ENCODE data around the gene SLC12A9.
"Not testable (repeated sequence)": the region's sequence is repeated elsewhere in the genome, so short reads cannot be mapped to it uniquely, and the experiment has no call there.

The SLC12A9 gene

GRCh38 chr7:100852048-100852872, at the start of gene SLC12A9:
SLC12A9 (plus strand) TSS chr7:100852713; CDS start chr7:100854198, 1,485 bp downstream.
- DNase-seq: peak; percentile 85

- no peak for DNase-seq
Measured at GRCh38 chr7:100802951-100803350, 49.6 kb upstream of the SLC12A9 start.

DNA sequence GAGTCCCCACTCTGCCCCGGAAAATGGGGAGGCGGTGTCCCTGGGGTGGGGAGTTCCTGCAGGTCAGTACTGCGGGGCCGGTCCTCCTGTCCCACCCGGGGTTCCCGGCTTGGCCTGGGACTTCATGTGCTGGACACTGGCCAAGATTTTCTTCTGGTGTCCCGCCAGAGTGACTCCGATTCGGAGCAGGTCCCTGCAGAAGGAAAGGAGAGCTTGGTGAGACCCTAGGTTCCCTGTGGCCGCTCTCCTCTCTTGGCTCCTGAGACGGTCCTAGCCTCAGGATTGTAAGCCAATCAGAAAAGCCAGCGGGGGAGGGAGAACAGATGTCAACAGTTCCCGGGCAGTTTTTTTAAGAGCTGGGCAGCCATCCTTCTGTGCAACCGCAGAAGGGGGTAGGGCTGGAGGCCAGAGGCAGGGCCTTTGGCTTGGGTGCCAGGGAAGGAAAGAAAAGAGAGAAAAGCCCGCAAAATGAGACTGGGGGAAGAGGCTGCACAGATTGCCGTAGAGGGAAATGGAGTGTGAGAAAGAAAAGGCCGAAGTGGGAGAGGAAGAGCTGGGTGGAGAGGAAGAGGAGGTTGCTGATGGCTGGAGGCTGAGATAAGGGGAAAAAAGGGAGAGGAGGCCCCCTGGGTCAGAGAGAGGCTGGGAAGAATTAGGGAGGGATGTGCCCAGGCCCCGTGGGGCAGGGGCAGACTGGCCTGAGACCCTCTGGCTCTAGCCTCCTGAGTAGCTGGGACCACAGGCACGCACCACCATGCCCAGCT, 48.9 kb upstream of the SLC12A9 start:
- DNase-seq: peak; percentile 94

GRCh38 chr7:100804681-100805431, 47.7 kb upstream of the SLC12A9 start:
- no peak for DNase-seq

- DNase-seq: no peak
Measured at GRCh38 chr7:100806276-100806675, 46.2 kb upstream of the SLC12A9 start.

DNA sequence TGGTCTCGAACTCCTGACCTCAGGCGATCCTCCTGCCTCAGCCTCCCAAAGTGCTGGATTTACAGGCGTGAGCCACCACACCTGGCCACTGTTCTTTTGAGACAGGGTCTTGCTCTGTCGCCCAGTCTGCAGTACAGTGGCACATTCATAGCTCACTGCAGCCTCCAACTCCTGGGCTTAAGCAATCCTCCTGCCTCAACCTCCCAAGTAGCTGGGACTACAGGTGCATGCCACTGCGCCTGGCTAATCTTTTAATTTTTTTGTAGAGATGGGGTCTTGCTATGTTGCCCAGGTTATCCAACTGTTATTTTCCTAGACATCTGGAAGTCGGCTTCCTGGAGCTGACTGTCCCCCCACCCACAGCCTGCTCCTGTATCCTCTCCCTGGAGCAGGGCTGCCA, 45.6 kb upstream of the SLC12A9 start:
- DNase-seq: not testable (repeated sequence)

- no peak for DNase-seq
Measured at GRCh38 chr7:100808354-100808875, 44.1 kb upstream of the SLC12A9 start.

DNA sequence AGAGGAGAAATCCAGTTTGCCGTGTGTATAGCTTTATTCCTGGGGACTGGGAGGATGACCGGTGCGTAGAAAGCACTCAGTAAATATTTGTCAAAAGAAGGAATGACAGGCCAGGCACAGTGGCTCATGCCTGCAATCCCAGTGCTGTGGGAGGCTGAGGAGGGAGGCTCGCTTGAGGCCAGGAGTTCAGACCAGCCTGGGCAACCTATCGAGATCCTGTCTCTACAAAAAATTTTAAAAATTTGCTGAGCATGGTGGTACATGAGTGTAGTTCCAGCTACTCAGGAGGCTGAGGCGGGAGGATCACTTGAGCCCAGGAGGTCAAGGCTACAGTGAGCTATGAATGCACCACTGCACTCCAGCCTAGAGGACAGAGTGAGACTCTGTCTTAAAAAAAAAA, 41.0 kb upstream of the SLC12A9 start:
- no peak for DNase-seq

DNA sequence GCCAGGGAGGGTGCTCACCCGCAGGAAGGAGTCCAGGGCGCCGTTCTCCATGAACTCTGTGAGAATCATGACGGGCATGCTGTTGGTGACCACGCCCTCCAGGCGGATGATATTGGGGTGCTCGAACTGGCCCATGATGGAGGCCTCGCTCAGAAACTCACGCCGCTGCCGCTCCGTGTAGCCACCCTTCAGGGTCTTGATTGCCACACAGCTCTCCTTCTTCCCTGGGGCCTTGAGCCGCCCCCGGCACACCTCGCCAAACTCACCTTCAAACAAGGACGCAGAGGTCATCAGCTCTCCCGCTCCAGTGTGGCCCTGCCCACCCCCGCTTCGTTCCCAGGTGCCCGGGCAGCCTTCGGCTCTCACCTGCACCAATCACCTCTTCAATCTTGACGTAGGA, 39.8 kb upstream of the SLC12A9 start:
- no peak for DNase-seq

DNA sequence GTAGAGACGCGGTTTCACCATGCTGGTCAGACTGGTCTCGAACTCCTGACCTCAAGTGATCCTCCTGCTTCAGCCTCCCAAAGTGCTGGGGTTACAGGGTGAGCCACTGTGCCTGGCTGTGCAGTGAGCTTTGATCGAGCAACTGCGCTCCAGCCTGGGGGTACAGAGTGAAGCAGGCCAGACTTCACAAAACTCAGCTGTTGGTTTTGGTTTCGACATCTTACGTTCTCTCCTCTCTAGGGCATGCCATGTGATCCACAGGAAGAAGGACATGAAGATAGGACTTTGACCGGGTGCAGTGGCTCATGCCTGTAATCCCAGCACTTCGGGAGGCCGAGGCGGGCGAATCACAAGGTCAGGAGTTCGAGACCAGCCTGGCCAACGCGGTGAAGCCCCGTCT, 36.0 kb upstream of the SLC12A9 start:
- DNase-seq: peak; percentile 77

DNA sequence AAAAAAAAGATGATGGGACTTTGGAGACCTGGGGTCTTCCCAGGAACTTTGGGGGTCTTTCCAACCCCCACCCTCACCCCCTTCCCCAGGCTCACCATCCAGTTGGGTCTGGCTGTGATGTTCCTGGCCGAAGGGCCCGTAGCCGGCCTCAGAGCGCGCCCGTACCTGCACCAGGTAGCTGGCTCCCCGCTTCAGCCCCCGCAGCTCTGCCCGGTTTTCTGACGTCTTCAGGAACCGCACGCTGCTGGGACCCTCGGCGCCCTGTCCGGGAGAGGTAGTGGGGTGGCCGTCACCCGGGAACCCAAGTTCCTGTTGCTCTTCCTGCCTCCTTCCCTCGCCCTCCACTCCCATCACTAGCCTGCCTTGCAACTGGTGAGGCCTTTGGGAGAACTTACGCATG, 35.4 kb upstream of the SLC12A9 start:
- DNase-seq: no peak

GRCh38 chr7:100818366-100818765, 34.1 kb upstream of the SLC12A9 start:
- DNase-seq: no peak

DNA sequence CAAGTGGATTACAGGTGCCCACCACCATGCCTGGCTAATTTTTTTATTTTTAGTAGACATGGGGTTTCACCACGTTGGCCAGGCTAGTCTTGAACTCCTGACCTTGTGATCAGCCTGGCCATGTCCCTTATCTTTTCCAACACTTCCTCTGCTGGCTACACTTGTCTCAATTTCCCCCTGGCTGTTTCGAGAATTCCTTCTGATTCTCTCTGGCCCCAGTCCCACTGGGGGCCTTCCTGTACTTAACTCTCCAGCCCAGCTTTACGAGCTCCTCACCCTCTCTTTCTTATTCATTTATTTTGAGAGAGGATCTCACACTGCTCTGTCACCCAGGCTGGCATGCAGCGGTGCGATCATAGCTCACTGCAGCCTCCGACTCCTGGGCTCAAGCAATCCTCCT, 33.7 kb upstream of the SLC12A9 start:
- DNase-seq: no peak

DNA sequence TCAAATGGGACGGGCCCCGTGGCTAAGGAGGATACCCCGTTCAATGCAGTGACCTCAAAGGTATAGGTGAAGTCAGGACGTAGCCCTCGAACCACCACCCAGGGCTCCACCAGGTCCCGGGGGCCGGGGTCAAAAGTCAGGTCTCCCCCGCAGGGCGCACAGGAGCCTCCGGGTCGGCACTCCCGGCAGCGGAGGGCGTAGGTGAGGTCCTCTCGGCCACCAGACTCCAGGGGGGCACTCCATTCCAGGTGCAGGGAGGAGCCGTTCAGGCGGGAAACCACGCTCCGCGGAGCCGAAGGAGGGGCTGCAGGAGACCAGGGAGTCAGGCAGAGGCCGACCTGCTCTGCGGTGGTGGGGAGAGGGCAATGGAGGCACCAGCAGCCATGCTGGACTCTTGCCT, 32.9 kb upstream of the SLC12A9 start:
- no peak for DNase-seq

DNA sequence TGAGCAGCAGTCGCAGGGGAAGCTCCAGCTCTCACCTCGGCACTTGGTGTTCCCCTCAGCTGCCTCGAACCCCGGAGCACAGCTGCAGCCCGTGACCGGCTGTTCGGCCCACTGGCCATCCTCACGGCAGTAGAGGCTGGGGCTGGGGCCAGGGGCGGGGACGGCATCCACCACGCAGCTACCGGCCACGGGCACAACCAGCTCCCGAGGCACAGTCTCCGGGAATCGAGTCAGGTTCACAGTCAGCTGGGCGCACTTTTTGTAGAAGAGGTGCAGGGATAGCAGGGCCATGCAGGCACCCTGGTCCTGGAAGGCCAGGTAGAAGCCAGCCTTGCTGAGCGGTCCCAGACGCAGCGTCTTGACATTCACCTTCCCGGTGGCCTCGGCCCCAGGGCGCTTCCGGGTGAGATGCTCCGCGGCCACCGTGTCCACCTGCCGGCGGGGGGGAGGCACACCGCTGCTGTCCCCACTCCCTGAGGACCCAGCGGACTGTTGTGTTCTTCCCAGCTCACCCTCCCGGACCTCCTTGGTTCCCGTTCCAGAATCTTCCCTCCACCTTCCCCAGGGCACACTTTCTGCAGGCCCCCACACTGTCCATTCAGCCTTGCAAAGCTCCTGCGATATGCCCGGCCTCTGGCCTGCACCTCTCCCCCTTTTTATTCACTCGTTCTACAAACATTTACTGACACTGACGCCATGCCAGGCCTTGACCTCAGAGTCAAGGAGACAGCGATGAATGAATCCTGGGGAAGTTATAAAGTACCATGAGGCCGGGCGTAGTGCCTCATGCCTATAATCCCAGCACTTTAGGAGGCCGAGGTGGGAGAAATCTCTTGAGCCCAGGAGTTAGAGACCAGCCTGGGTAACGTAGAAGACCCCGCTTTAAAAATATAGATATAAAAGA, 30.0 kb upstream of the SLC12A9 start:
- no peak for DNase-seq

DNA sequence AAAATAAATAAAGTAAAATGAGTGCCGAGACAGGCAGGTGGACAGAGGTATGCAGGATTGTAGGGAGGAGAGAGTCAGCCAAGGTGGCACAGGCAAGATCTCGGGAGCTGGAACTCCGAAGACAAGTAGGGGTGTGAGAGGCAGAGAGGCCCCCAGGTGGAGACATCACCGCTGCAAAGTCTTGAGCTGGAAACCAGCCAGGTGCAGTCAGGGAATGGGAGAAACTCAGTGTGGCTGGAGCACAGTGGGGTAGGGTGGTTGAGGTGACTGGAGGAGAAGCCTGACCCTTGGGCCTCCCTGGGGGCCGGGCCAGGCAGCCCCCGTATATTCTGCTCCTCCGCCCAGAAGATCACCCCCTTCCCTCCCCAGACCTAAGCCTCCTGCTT, 29.4 kb upstream of the SLC12A9 start:
- no peak for DNase-seq

- DNase-seq: no peak
Measured at GRCh38 chr7:100823534-100823933, 29.0 kb upstream of the SLC12A9 start.

DNA sequence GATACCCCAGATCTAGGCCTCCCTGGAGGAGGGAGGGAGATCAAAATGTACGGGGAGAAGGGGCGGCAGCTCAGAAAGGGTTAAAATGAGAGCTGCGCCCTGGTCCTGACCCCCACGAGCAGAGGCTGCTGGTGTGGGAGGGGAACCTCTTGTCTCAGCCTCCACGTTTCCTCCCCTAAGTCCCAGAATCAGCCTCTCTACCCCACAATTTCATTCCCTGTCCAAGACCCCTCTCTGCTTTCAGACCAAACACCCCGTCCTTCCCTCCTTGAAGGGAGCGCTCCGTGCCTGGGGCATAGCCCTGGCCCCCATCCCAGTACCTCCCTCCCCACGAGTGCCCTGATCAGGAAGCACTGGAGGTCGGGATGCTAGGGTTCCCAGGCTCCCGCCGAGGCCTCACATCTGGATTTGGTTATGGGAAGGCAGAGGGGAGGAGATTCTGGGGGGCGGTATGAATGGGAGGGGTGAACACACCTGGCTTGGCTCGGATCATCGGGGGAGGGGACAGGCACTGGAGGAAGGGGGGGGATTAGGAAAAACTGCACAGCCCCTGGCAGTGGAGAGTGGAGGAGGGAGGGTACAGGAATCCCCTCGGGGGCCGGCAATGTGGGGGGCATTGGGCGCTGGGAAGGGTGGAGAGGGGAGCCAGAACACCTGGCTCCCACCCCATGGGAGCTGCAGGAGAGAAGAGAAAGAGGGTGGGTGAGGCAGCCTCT, 27.9 kb upstream of the SLC12A9 start:
- DNase-seq: no peak

DNA sequence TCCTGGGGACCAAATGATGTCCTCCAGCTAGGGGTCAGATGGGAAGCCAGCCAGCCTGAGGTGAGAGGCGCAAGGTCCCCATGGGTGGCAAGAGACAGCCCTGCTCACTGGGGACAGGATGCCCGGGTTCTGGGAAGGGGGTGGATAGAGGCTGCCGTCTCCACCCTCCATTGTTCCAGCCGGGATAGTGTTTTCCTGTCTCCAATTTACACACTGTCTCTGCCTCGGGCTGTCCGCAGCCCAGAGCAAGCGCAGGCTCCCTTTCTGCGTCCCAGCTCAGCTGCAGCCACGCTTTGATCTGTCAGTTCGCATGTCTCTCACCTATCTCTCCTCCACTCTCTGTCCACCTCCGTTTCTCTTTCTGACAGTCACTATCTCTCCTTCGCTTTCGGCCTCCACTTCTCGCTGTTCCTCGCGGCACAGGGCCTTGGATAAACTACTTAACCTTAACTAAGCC, 27.3 kb upstream of the SLC12A9 start:
- no peak for DNase-seq

DNA sequence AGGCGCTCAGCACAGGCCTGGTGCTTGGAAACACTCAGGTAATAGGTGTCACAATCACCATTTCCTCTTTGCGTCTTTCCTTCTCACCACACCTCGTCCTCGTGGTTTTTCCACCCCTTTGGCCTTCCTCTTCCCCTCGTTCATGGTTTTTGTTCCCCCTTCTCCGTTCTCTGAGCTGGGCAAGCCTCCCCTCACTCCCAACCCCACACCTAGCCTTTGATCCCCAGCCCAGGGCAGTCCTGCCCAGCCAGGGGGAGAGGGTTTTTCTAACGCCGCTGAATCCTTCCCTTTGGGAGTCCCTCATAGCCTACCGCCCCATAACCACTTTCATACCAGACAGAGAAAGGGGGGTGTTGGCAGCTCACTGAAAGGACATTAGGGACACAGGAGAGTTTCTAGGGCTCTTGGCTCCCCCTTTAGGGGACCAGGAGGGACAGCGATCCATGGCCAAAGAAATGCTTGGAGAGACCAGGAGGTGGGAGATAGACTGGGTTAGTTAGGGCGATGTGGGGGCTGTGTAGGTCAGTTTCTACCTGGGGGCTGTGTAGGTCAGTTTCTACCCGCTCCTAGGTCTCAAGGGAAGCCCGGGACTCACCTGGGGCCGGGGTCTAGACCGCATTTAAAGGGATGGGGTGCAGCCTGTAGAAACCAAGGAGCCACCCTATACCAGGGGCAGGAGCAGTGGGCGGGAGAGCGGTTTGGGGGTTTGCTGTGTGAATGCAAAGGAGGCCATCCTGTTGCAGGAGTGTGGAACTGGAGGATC, 26.6 kb upstream of the SLC12A9 start:
- DNase-seq: peak; percentile 29

Measured in MV-4-11 (cell line).